ENCODE data around the gene PKDREJ.

DNA sequence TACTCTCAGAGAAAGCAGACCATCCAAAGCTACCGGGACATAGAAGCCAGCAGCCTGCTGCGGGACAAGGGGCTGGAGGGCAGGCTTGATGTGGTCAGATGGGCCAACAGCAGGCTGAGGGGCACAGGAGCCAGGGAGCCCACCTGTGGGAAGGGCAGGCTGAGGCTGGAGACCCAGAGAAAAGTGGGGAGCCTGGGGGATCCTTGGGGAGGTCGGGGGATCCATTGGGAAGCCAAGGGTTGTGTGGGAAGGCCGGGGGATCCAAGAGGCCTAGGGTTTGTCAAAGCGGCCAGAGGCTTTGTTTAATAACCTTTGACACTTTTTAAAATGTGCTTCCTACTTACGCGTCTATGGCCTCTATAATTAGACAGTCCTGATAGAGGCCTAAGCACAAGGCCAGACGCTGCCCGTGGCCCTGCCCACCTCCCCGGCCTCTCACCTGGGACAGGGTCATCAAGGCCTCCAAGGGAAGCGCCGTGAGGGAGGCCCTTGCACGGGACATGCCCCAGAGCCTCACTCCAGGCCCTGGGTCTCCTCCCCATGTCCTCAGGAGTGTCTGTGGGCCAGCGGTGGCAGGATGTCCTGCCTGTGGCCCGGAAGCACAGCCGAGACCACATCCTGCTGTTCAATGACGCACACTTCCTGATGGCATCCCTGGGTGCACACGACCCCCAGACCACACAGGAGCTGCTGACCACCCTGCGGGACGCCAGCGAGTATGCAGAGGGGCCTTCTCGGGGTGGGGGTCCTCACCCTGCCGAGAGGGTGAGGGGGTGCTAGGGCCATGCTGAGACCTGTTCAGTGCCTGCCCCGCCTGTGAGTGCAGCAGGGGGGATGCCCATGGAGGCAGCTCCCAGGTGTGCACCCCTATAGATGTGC, 25.0 kb upstream of the PKDREJ start:
- TF ChIP-seq, protein P1, sequence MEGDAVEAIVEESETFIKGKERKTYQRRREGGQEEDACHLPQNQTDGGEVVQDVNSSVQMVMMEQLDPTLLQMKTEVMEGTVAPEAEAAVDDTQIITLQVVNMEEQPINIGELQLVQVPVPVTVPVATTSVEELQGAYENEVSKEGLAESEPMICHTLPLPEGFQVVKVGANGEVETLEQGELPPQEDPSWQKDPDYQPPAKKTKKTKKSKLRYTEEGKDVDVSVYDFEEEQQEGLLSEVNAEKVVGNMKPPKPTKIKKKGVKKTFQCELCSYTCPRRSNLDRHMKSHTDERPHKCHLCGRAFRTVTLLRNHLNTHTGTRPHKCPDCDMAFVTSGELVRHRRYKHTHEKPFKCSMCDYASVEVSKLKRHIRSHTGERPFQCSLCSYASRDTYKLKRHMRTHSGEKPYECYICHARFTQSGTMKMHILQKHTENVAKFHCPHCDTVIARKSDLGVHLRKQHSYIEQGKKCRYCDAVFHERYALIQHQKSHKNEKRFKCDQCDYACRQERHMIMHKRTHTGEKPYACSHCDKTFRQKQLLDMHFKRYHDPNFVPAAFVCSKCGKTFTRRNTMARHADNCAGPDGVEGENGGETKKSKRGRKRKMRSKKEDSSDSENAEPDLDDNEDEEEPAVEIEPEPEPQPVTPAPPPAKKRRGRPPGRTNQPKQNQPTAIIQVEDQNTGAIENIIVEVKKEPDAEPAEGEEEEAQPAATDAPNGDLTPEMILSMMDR (conservative IDR thresholded peaks at IDR 0.05 in 1 of 2, IDR thresholded peaks at IDR 0.05 in 1 of 2; ENCODE audit: low read depth in 1 of 2, low read length in 2 of 2): no peak
- no peak for TF ChIP-seq EZH2 (IDR thresholded peaks at IDR 0.05; ENCODE audit: low read length, missing control alignments)

Measured in fibroblast of lung (primary cell).